Body of pancreas (tissue), 4 donors: ENCODE measurements around the gene KIF18B. TPM values are rescaled to one million over a fixed set of nuclear protein-coding genes. Genes with fewer than 3 reads are reported as not detected.

ENCODE experiments used
- ATAC-seq: fragments of 150-250 bp; one replicate; pipeline ENCODE4 v1.9.1; 2016
- DNase-seq, 4 donors: peaks; one replicate each; pipeline ENCODE4 v3.0.0-alpha.2; 2019
- H3K27ac ChIP-seq, 4 donors: fragments of 200-600 bp; sonication (generic); 1 replicate in 3 of 4; 2 replicates in 1 of 4; pipeline versions ENCODE4 v1.5.1 to v1.6.1; 2016 to 2019; ENCODE audit warnings: mild to moderate bottlenecking in 1 of 4, mixed read lengths in 1 of 4, moderate library complexity in 1 of 4
- H3K27me3 ChIP-seq, 2 donors: fragments of 200-600 bp; sonication (generic); one replicate each; pipeline ENCODE4 v1.6.0; 2016; ENCODE audit warnings: mild to moderate bottlenecking in 1 of 2
- H3K36me3 ChIP-seq, 2 donors: fragments of 200-600 bp; sonication (generic); replicated peaks in 1 of 2; 2 replicates each; pipeline ENCODE4 v1.5.1; 2016; ENCODE audit warnings: low read depth in 2 of 2; ENCODE audit not compliant: insufficient read depth in 1 of 2
- H3K4me1 ChIP-seq: fragments of 200-600 bp; sonication (generic); one replicate; pipeline ENCODE4 v1.6.0; 2016
- H3K4me3 ChIP-seq, 2 donors: fragments of 200-600 bp; sonication (generic); 1 replicate in 1 of 2; 2 replicates in 1 of 2; pipeline ENCODE4 v1.5.1; 2016 to 2019
- H3K9me3 ChIP-seq, 3 donors: fragments of 200-600 bp; sonication (generic); 1 replicate in 2 of 3; 2 replicates in 1 of 3; pipeline ENCODE4 v1.5.1; 2016
- POLR2A ChIP-seq, 3 donors: fragments of 450-650 bp; IDR thresholded peaks; one replicate each; pipeline ENCODE4 v1.6.1; 2016; ENCODE audit warnings: antibody characterized with exemption in 3 of 3, mild to moderate bottlenecking in 2 of 3
- WGBS, 2 donors: methylation state at CpG; one replicate each; pipeline ENCODE4 v1.1.5; 2017; 5-methylcytosine and 5-hydroxymethylcytosine counted together
- intact Hi-C: fragments of 100-400 bp; cut with DNase I; formaldehyde crosslinking; loops from one replicate; pipeline ENCODE4 v1.15.1; 2023
- microRNA-seq, 2 donors: library from miRNA; unstranded; fragments of <30 nt; microRNA quantifications; one replicate each; pipeline ENCODE4, GENCODE V29; 2016; ENCODE audit warnings: borderline number of aligned reads in 2 of 2, borderline replicate concordance in 2 of 2
- small RNA-seq: library from RNA; depleted of rRNA; stranded (forward); fragments of <200 nt; gene quantifications from one replicate; pipeline ENCODE3, GENCODE V24; 2016
- total RNA-seq, 2 donors: library from RNA; depleted of rRNA; stranded (reverse); fragments of >200 nt; gene quantifications; one replicate each; pipeline ENCODE4 v1.1.0, GENCODE V29; 2016
- TF ChIP-seq, protein P1 (sequence below), 7 experiments: fragments of 450-650 bp in 4 of 7; fragments of 200-600 bp in 3 of 7; sonication (generic) in 3 of 7; IDR thresholded peaks; one replicate each; pipeline ENCODE4 v1.5.1; 2016 to 2019; ENCODE audit warnings: antibody characterized with exemption in 7 of 7

Gene KIF18B
- total RNA-seq, 2 donors from 2014 or later, result 0.26 TPM; not detected in 1

DNA sequence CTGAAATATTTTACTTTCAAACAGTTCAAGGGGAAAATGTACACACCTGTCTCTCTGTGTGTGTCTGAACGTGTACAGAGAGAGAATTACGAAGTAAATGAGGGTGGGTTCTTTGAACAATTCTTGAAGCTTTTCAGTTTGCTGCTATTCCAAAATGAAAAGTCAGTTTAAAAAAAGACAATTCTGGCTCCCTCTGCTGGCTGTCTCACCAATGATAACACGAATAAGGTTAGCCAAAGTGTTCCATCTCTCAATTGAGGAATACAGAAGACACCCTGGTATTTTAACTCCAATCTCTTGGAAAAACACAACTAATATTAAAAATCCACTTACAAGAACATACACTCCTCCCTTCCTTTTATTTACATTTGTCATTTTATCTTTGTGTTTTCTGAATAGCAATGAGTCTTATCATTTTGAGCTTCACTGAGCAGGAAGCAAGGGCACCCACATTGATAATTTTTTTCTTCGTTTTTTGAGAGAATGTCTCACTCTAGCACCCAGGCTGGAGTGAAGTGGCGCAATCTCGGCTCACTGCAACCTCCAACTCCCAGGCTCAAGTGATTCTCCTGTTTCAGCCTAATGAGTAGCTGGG, 68.8 kb downstream of the KIF18B start:
- TF ChIP-seq POLR2A (IDR thresholded peaks at IDR 0.05), result no peak
- TF ChIP-seq, protein P1, sequence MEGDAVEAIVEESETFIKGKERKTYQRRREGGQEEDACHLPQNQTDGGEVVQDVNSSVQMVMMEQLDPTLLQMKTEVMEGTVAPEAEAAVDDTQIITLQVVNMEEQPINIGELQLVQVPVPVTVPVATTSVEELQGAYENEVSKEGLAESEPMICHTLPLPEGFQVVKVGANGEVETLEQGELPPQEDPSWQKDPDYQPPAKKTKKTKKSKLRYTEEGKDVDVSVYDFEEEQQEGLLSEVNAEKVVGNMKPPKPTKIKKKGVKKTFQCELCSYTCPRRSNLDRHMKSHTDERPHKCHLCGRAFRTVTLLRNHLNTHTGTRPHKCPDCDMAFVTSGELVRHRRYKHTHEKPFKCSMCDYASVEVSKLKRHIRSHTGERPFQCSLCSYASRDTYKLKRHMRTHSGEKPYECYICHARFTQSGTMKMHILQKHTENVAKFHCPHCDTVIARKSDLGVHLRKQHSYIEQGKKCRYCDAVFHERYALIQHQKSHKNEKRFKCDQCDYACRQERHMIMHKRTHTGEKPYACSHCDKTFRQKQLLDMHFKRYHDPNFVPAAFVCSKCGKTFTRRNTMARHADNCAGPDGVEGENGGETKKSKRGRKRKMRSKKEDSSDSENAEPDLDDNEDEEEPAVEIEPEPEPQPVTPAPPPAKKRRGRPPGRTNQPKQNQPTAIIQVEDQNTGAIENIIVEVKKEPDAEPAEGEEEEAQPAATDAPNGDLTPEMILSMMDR (IDR thresholded peaks at IDR 0.05), result peak in 6 of 7 experiments; percentile 24 to 44 (median 32)
- H3K27me3 ChIP-seq, result no peaks in the 10 kb centered on the region
- H3K4me3 ChIP-seq, result no peak overlapping the region
- DNase-seq (peak in 3 of 4 donors; percentile 21 to 41 (median 28)), ATAC-seq (no peak)
- H3K4me1 ChIP-seq, result no peaks in the 10 kb centered on the region
- H3K27ac ChIP-seq, result no peak overlapping the region
- H3K9me3 ChIP-seq, result no peaks in the 10 kb centered on the region
- intact Hi-C loops, result no loop called here
- peaks cover 7 to 35% of the 10 kb centered on the region in 2 donors for H3K36me3 ChIP-seq
- WGBS, 2 donors, result 59 to 63% methylated on average over 6 of the region's 6 CpGs

DNA sequence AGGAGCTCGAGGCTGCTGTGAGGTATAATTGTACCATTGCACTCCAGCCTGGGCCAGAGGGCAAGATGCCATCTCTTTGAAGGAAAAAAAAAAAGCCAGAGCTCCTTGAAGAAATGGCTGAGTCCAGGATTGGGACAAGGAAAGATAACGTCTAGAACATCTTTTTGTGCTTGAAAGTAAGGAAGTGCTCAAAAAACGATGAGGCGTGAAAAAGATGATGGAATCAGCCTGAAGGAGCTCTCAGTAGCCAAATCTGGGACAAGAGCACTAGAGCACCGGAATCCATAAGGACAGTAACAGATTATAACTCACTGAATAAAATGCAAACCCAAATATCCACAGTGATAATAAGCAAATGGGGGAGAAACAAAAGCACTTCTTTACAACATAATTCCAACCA, 70.5 kb downstream of the KIF18B start:
- 87 to 88% methylated on average over 5 of the region's 5 CpGs for WGBS, 2 donors
- H3K27ac ChIP-seq, result no peak overlapping the region
- H3K4me3 ChIP-seq, result no peak overlapping the region
- DNase-seq, result no peak
- intact Hi-C loops, result no loop called here
- no peak for ATAC-seq
- peaks cover 6 to 27% of the 10 kb centered on the region in 2 donors for H3K36me3 ChIP-seq
- TF ChIP-seq, protein P1 (IDR thresholded peaks at IDR 0.05), result no peak
- TF ChIP-seq POLR2A (IDR thresholded peaks at IDR 0.05), result no peak
- H3K9me3 ChIP-seq, result no peaks in the 10 kb centered on the region
- H3K4me1 ChIP-seq, result no peaks in the 10 kb centered on the region
- H3K27me3 ChIP-seq, result no peaks in the 10 kb centered on the region

DNA sequence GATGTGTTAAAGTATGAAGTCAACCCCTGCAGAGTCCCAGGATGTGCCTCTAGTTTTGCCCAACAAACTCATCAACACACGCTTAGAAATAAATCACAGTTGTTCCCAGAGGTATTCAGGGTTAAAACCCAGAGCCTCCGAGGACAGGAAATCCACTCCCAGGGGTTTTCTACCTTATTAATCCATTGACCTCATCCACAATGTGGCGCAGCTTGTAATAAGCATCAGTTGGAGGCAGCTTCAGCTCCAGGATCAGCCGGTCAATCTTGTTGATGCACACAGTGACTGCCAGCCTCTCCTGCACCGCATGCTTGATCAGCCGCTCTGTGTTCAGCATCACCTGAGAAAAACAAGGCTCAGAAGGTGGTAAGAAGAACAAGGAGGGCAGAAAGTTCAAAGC, 71.8 kb downstream of the KIF18B start:
- no peak overlapping the region for H3K4me3 ChIP-seq
- 91 to 94% methylated on average over 6 of the region's 6 CpGs for WGBS, 2 donors
- H3K27ac ChIP-seq, result no peak overlapping the region
- ATAC-seq (no peak), DNase-seq (no peak)
- intact Hi-C loops, result no loop called here
- no peaks in the 10 kb centered on the region for H3K27me3 ChIP-seq
- TF ChIP-seq, protein P1 (IDR thresholded peaks at IDR 0.05), result no peak
- TF ChIP-seq POLR2A (IDR thresholded peaks at IDR 0.05), result no peak
- no peaks in the 10 kb centered on the region for H3K9me3 ChIP-seq
- H3K4me1 ChIP-seq, result no peaks in the 10 kb centered on the region
- H3K36me3 ChIP-seq, result peaks cover 11 to 28% of the 10 kb centered on the region in 2 donors

Small RNAs within 50 kb of the gene (microRNA-seq; reads per million reads assigned to microRNA genes)
- 0 reads per million in 2 donors for gene MIR6783

Small RNAs within 50 kb of the gene (small RNA-seq; reads per million reads assigned to genes)
- gene AC015936.2, result not detected
- not detected for gene CCDC103
- gene MIR6783, result not detected
- not detected for gene RN7SL405P

Other genes with a start within 250 kb of the KIF18B start
- gene DBF4B, start 239.1 kb downstream of the KIF18B start, total RNA-seq, result 1 to 10 TPM; 2.0 to 3.4 TPM
- under 1 TPM; under 0.01 TPM for gene ADAM11, start 188.8 kb downstream of the KIF18B start, total RNA-seq
- gene GJC1, start 117.5 kb downstream of the KIF18B start, total RNA-seq, result 1 to 10 TPM; 1.6 to 2.6 TPM
- gene HIGD1B, start 99.9 kb downstream of the KIF18B start, total RNA-seq, result 1 to 10 TPM in 1 of 2 donors, not detected in 1; 9.6 TPM
- gene EFTUD2, start 48.3 kb downstream of the KIF18B start, total RNA-seq, result 10 to 100 TPM; 31.6 to 49.8 TPM
- 1 to 10 TPM; 2.0 to 7.0 TPM for gene GFAP, start 32.3 kb downstream of the KIF18B start, total RNA-seq
- gene C1QL1, start 20.5 kb upstream of the KIF18B start, total RNA-seq, result 1 to 10 TPM; 2.3 to 2.9 TPM
- gene DCAKD, start 103.9 kb upstream of the KIF18B start, total RNA-seq, result 10 to 100 TPM; 19.8 to 20.8 TPM
- 10 to 100 TPM; 26.5 to 33.9 TPM for gene NMT1, start 113.5 kb upstream of the KIF18B start, total RNA-seq
- gene PLCD3, start 184.7 kb upstream of the KIF18B start, total RNA-seq, result 10 to 100 TPM in 1 of 2 donors, 1 to 10 TPM in 1; 5.4 to 23.4 TPM
- gene ACBD4, start 187.9 kb upstream of the KIF18B start, total RNA-seq, result 10 to 100 TPM; 20.8 to 21.1 TPM
- 10 to 100 TPM; 13.8 to 15.3 TPM for gene HEXIM1, start 200.7 kb upstream of the KIF18B start, total RNA-seq
- 10 to 100 TPM in 1 of 2 donors, 1 to 10 TPM in 1; 5.9 to 10.1 TPM for gene HEXIM2, start 214.1 kb upstream of the KIF18B start, total RNA-seq